Right hindlimb (tissue), 1 donor: ENCODE data around the gene TOMM7.
A peak's percentile ranks its signal among the peaks of the same experiment; 100 is the strongest.
"Not testable (repeated sequence)": the region's sequence is repeated elsewhere in the genome, so short reads cannot be mapped to it uniquely, and the experiment has no call there.

ENCODE experiments used
- DNase-seq: peaks from one replicate; pipeline ENCODE4 v3.0.0-alpha.2; 2018

The TOMM7 gene

GRCh38 chr7:22814261-22815208 is 8.1 kb downstream of the TOMM7 start:
- no peak for DNase-seq

GRCh38 chr7:22812353-22812752 is 10.3 kb downstream of the TOMM7 start:
- DNase-seq: no peak

DNA sequence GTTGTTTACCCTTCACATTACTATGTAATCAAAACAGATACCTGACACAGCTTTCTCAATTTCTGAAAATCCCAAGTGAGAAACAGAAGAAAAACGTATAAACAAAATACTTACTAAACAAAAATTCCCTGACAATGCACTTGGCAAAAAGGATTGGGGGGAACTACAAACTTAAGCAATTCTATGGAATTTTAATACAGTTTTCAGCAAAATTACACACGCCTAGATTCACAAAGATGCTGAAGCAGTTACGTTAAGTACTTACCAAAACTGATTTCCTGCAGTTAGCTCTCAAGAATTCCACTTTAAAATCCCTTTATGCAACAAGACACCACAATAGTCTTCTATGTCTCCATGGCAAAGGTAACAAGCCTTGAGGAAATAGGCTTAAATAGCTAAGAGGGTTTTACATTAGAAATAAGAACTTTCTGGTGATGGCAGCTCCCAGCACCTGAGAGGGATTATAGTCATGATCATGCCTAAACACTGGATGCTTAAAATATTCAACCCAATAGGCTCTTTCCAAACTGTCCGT is 10.8 kb downstream of the TOMM7 start:
- DNase-seq: no peak

GRCh38 chr7:22810843-22811242 is 11.8 kb downstream of the TOMM7 start:
- no peak for DNase-seq

DNA sequence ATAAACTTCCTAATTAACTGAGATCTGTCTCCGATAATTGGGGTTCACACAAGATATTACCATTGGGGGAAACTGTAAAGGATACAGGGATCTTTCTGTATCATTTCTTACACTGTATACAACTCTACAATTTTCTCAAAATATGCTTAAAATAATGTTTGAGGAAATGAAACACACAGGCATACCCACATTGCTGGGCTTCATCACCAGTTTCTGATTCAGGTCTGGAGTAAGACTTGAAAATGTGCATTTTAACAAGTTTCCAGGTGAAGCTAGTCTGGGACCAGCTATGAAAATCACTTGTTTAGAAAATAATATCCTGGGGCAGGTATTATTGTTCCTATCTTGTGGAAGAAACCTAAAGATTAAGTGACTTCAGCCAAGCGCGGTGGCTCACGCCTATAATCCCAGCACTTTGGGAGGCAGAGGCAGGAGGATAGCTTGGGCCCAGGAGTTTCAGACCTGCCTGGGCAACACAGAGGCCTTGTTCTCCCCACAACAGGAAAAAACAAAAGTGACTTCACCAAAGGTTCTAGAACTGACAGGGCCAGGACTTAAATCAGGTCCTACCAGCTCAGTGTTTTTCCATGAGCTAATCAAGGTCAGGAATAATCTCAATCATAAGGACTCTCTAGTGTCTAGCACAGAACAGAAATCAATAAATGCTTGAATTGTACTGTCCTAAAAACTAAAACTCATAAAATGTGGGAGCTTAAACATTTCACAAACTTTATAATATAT is 12.6 kb downstream of the TOMM7 start:
- no peak for DNase-seq

- no peak for DNase-seq
Measured at GRCh38 chr7:22808140-22808539, 14.5 kb downstream of the TOMM7 start.

GRCh38 chr7:22806752-22807151 is 15.9 kb downstream of the TOMM7 start:
- DNase-seq: no peak

DNA sequence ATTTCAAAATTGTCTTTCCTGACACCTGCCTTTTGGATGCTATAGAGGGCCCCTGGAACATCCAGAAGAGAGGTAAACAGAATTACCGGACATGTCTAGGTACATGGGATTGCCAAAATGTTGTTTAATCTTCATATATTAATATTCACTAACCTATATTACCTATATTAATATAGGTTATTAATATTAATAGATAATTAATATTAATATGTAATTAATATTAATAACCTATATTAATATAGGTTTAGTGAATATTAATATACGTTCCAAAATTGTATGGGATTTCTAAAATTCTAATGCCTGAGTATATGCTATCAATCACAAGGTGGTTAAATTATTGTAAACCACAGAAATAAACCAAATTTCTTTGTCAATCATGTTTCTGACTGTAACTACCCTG is 17.4 kb downstream of the TOMM7 start:
- no peak for DNase-seq

DNA sequence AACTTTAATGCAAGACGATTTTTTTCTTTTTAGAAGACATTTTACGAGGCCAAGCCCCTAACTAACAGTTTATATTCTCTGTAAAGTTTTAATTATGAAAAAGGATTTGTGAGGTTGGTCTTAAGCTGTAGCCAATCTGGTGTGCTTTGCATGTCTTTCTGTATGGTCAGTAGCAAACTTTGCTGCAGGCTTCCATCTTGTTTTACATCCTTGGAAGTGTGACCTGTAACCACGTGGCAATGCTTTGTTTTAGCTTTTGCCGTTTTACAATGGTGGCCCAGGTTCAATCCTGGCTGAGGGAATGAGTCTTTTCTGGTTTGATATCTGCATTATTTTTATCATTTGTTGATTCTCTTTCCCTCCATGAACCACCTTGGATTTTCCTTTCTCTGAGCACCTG is 19.8 kb downstream of the TOMM7 start:
- not testable (repeated sequence) for DNase-seq

DNA sequence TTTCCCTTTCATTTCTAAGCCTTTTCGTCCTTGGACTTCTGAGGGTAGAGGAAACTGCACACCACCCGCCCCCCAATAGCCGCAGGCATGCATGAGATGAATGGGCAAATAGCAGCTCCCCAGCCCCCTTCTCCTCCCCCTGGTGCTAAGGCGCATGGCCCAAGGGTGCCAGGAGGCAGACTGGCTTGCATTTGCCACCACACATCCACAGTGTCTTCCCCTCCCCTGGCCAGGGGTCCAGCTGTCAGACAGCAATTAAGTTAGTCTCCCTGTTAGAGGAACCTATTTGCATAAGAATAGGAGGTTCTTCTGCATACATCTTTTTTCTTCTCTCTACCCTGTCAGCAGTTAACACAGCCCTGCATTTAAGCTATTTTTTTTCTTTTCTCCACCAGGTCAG is 20.2 kb downstream of the TOMM7 start:
- DNase-seq: no peak

DNA sequence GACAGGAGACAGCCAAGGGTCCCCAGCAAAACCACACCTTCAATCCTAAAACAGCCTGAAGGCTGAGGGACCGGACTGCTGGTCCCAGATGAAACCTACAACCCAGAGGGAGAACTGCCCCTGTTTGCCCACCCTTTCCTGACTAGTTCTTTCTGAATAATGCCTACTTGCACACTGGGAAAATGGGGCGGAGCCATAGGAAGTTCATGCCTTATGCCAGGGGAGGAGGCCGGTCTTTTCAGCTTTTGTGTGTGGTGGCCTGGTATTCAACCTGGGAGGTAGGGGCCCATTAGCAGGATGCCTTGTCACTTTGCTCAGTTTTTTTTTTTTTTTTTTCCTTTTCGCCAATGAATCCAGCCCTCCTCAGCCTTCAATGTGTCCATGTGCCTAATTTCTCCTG is 20.7 kb downstream of the TOMM7 start:
- no peak for DNase-seq

DNA sequence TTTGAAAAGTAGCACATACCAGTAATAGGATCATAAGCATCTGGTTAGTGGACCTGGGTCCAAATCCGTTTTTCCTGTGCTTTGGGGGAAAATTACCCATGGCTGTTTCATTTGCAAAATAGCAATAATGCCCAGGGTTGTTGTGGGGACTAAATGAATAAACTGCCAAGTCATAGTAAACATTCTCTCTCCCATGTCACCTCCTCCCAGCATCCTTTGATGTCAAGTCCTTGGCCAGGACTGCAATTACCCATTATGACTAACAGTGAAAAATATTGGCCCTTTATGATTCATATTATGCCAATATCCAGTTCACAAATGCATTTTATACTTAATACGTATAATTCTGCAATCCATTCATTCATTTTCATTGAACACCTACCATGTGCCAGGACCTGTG is 23.0 kb downstream of the TOMM7 start:
- no peak for DNase-seq

GRCh38 chr7:22793593-22794462 is 28.8 kb downstream of the TOMM7 start:
- DNase-seq: no peak

DNA sequence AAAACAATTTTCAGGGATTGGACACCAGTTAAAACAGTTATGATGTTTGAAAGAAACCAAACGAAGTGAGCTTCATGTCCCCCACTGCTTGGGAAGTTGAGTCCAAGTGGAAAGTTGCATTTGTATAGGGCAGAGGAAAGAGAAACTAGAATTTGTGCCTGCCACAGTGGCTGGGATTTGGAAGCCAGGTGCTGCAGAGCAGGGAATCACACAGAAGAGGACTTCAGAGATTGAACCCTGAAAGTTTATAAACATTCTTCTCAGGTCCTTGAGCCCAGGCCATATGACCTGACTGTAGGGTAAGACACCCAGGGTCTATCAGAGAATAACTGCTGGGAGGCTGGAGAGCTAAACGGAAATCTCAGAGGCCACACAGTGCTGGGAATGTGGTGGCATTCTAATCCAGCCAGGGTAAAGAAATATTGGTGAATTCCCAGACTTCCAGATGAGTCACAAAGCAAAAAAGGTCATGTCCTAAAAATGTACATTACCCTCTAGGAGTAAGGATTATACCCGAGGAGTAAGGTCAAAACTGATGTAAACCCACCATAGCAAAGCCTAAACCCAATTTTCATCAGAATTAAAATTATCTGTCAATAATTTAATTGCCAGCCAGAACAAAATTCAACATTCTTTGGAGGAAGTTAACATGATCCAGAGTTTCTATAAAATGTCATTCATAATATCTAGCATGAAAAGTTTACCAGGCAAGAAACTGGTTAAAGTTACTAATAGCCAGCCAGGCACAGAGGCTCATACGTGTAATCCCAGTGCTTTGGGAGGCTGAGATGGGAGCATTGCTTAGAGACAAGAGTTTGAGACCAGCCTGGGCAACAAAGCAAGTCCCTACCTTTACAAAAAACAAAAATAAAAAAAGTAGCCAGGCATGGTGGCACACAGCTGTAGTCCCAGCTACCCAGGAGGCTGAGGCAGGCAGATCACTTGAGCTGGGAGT is 31.2 kb downstream of the TOMM7 start:
- DNase-seq: no peak

- DNase-seq: not testable (repeated sequence)
Measured at GRCh38 chr7:22790640-22791039, 32.0 kb downstream of the TOMM7 start.

DNA sequence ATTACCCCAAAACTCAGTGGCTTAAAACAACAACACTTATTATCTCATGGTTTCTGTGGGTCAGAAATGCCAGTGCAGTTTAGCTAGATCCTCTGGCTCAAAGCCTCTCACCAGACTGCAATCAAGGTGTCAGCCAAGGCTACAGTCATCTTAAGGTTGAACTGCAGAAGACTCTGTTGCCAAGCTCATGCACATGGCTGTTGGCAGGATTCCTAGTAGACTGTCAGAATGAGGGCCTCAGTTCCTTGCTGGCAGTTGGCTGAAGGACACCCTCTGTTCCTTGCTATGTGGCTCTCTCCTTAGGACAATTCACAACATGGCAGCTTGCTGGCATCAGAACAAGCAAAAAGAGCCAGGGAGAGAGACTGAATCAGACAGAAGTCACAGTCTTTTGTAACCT is 34.7 kb downstream of the TOMM7 start:
- no peak for DNase-seq

DNA sequence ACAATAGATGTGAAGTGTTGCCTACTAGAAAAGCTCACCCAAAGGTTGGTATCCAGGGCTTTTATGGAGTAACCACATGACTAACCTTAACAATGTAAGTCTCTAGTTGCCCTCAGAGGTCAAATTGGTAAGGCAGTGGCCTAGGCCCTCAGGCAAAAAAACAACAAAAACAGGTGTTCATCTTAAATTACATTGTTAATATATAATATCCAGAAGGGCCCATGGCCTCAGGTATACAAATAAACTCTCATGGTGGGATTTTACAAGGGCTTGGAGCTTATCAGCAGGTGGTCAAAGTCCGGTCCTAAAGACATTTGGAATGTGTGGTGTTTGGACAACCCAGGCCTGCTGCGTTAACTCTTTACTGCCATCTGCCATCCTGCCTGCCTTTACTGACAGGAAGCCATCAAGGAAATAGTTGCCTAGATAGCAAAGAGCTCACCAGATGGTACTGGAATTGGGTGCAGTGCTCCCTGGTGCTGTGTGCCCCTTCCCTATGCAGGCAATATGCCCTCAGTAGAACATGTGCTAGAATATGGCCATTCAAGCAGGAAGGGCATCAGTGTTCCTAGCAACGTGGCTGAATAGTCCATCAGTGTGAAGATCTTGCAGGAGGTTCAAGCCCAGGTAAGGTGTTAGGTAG is 36.2 kb downstream of the TOMM7 start:
- no peak for DNase-seq

GRCh38 chr7:22784346-22784745 is 38.3 kb downstream of the TOMM7 start:
- no peak for DNase-seq

DNA sequence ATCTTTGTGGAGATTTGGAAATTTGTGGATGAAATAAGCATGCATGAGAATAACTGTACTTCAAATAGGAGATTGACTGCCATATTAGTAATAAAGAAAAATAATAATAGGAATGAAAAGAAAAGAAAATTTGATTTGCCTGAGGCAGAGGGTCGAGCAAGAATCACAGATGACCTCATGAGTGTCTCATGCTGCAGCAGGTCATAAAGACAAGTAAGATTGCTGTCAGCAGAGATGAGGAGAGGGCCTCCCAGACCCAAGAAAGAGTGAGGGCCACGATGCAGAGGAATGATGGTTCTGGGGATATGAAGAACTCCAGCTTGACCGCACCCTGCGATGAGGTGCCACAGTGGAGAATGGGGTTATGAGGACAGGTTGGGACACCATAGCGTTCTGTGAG is 39.2 kb downstream of the TOMM7 start:
- DNase-seq: no peak

- peak; percentile 26 for DNase-seq
Measured at GRCh38 chr7:22782616-22783232, 39.9 kb downstream of the TOMM7 start.
